ENCODE results near the gene PLD2. TPM values are rescaled to one million over a fixed set of nuclear protein-coding genes. Genes with fewer than 3 reads are reported as not detected.

Gene PLD2
- total RNA-seq, 1 donor from 2014 or later: 9.5 TPM

DNA sequence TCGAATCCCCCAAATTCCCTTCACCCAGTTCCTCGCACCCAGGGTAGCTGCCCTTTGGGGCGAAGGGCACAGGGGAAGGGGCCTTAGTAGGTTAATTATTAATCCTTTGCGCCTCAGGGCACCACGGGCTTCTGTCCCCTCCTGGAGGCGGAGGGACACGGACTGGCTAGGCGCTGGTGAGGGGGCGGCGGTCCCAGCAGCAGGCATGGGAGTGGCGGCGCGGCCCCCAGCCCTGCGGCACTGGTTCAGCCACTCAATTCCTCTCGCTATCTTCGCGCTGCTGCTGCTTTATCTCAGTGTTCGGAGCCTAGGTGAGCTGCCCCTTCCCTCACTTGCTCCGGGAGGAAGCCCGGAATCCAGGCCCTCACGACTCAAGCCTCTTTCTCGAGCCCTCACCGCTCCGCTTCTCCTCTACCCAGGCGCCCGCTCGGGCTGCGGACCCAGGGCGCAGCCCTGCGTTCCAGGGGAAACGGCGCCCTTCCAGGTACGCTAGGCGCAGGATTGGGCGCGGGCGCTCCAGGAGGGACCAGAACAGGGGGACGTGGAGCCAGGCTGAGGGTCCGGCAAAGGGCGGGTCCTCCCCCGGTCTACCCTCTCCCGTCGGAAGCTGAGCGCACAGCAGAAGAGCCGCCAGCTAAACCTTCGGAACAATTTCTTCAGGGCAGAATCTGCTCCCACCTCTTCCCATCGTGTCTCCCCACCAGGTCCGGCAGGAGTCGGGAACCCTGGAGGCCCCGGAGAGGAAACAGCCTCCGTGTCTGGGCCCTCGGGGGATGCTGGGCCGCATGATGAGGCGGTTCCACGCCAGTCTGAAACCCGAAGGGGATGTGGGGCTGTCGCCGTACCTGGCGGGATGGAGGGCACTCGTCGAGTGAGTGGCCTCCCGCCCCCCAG lies 17.9 kb upstream of the PLD2 start, which contains the start of gene GLTPD2:
GLTPD2 (plus strand) TSS at position 158 of the 894 bp plus-strand sequence; CDS start at position 206, 48 bp downstream.
- DNase-seq (ENCODE audit: low spot score): no peak
- intact Hi-C loops (cut with DNase I): loop anchor here (2.0 to 5.0 kb wide), 3 partner anchors 57 to 100 kb away; partner anchors contain the start of genes ARRB2 and MED11

DNA sequence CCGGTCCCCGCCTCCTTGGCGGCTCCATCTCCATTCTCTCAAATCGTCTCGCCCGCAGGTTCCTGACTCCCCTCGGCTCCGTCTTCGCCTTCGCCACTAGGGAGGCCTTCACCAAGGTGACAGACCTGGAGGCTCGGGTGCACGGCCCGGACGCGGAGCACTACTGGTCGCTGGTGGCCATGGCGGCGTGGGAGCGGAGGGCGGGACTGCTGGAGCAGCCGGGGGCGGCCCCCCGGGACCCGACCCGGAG lies 17.3 kb upstream of the PLD2 start:
- no peak for DNase-seq (ENCODE audit: low spot score)
- intact Hi-C loops (cut with DNase I): loop anchor here (2.0 to 5.0 kb wide), 3 partner anchors 57 to 99 kb away; partner anchors contain the start of genes ARRB2 and MED11

DNA sequence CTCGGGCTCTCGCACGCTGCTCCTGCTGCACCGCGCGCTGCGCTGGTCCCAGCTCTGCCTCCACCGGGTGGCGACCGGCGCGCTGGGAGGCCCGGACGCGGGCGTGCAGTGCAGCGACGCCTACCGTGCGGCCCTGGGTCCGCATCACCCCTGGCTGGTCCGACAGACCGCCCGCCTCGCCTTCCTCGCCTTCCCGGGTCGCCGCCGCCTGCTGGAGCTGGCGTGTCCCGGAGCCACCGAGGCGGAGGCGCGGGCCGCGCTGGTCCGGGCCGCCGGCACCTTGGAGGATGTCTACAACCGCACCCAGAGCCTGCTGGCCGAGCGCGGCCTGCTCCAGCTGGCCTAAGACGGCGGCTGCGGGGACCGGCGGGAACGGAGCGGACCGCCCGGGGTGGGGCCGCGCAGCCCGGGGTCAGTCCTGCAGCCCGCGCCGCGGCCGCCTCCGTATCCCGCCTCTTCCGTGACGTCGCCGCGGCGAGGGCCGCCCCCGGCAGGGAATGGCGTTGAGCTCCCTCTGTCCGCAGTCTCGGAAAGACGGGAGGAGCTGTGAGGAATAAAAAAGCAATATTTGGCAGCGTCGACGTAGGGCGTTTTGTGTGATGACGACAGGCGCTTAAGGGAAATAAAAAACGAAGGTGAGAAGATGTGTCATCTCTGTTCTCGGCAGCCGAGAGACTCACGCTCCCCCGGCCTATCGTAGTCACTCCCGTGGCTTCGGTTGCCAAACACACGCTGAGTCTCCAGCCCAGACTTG lies 16.8 kb upstream of the PLD2 start:
- DNase-seq (ENCODE audit: low spot score): peak; percentile 94
- intact Hi-C loops (cut with DNase I): loop anchor here (1.0 to 5.0 kb wide), 5 partner anchors 43 to 99 kb away; partner anchors contain the start of genes ARRB2, MED11 and MINK1

DNA sequence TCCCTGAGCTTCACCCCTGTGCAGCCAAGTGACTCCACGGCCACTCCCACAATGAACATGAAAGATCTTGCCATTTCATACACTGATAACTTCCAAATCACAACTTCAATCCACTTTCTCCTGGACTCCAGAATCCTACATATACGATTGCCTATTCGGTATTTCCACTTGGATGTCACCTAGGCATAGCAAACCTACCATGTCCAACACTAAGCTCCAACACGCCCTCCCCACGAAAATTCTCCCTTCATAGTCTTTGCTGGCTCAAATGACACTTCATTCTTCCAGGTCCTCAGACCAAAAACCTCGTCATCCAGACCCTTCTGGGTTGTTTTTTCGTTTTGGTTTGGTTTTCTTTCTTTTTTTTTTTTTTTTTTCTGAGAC lies 16.3 kb upstream of the PLD2 start:
- no peak for DNase-seq (ENCODE audit: low spot score)
- intact Hi-C loops (cut with DNase I): loop anchor here (1.0 to 2.0 kb wide), 2 partner anchors 43 to 68 kb away; partner anchors contain the start of gene MINK1

DNA sequence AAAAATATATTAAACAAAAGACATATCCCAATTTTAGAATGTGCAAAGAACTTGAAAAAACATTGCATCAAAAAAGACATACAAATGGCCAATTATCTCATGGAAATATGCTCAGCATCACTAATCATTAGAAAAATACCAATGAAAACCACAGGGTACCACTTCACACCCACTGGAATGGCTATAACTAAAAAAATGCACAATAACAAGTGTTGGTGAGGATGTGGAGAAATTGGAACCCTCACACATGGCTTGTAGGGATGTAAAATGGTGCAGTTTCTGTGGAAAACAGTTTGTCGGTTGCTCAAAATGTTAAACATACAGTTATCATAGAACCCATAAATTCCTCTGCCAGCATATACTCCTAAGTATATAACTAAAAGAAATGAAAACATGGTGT lies 11.8 kb upstream of the PLD2 start:
- DNase-seq (ENCODE audit: low spot score): no peak
- intact Hi-C loops (cut with DNase I): no loop called here

DNA sequence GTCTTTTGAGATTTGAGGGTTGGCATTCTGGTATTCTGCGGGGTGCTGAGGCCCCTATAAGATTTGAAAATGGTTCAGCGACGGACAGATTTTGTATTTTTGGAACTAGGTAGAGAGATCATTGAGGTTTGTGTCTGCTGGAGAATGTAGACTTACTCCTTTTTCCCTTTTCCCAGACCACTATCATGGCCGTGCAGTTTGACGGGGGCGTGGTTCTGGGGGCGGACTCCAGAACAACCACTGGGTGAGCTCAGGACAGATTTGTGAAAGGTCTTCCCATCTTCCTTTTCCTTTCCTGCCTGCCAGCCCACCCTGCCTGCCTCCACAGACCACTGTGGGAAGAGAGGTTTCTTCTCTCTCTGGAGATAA lies 10.4 kb upstream of the PLD2 start:
- no peak for DNase-seq (ENCODE audit: low spot score)
- intact Hi-C loops (cut with DNase I): loop anchor here (2.0 kb wide), 1 partner anchor 38 kb away; no protein-coding TSS in a partner anchor

DNA sequence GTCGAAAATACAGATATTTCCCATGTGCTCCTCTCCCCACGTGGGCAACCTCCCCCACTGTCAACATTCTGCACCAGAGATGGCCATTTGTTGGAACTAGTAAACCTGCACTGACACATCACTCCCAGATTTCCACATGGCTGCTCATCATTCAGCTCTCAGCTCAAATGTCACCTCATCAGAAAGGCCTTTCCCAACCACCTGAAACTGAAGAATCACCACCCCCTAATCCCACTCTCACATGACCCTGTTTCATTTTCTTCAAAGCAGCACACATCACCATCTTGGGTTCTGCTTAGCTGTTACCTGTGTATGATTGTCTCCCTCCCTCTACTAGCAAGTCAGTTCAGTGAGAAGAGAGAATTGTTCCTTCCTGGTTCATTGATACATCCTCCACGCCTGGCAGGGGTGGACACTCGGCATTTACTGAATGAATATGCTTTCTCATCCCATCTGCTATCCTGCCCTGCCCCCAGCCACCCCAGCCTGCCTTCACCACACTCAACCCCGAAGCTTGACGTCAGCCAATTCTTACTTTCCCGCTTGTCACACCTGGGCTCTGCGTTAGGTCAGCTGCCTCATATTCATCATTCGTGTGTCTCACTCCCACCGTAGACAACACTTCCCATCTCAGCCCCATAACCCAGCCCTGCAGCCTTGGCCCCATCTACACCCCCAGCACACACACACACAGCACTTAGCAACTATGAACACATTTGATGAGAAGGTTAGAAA lies 6.3 kb upstream of the PLD2 start:
- DNase-seq (ENCODE audit: low spot score): no peak
- intact Hi-C loops (cut with DNase I): no loop called here

DNA sequence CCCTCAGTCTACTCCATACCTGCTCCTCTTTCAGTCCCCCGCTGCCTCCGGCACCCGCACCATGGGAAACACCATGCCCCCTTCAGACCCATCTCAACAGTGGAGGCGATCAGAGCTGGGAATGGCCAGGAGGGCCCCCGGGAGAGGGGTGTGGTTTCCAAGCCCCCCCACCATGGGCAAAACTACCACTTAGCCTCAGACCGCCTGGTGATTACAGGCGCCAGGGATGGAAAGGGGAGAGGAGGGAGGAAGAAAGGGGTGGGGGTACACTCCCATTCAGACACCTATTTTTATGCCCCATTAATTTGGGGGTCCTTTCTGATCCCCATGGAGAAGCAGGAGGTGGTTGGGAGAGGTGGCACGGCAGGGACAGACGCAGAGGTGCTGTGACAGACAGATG lies 4.7 kb upstream of the PLD2 start, which contains the start of gene C17orf114:
C17orf114 (minus strand) TSS at position 101 of the 400 bp plus-strand sequence.
- intact Hi-C loops (cut with DNase I): no loop called here
- no peak for DNase-seq (ENCODE audit: low spot score)

DNA sequence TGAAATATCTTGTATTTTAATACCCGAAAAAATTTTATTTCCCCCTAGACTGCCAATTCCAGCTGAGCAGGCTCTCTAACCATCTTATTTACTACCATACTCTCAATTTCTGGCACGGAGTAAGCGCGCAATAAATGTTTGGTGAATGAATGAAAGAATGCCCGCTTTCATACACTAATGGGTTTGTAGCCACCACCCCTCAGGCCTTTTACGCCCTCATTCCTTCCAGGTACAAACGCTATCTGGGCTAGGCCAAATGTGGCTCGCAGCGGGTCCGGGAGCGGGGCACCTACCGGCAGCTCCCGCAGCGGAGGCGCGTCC lies 536 bp upstream of the PLD2 start:
- intact Hi-C loops (cut with DNase I): no loop called here

DNA sequence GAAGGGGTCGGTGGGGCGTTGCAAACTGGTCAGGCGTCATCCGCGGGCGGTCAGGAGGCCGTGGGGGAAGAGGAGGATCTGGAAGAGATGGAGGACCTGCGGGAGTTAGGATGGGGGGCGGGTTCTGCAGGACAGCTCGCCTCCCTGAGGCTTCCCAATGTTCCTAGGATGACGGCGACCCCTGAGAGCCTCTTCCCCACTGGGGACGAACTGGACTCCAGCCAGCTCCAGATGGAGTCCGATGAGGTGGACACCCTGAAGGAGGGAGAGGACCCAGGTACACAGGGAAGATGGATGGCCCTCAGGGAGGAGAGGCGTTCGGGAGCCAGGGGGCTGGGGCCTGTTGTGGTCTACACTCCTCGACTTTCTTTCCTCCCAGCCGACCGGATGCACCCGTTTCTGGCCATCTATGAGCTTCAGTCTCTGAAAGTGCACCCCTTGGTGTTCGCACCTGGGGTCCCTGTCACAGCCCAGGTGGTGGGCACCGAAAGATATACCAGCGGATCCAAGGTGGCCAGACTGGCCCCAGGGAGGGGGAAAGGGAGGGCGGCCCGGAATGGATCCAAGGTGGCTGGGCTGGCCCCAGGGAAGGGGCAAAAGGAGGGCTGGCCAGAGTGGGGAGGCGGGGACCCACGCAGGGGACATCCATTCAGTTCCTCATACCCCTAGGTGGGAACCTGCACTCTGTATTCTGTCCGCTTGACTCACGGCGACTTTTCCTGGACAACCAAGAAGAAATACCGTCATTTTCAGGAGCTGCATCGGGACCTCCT lies 839 bp downstream of the PLD2 start:
- intact Hi-C loops (cut with DNase I): no loop called here
- no peak for DNase-seq (ENCODE audit: low spot score)

More for the DNA sequence above, 536 bp upstream of the PLD2 start:
- DNase-seq (ENCODE audit: low spot score): no peak

DNA sequence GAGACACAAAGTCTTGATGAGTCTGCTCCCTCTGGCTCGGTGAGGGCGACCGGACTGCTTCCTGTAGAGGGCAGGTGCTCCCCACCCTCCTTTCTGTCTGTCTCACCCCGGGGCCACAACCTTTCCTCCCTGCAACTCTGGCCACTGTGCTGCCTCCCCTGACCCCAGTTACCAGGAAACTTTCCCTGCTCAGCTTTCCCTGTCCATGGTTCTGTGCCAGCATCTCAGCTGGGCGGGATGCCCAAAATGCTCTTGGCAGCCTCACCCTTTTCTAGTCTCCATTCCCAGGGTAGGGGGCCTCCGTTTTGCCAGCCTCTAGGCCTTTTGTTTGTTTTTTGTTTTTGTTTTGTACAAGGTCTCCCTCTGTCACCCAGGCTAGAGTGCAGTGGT lies 1.4 kb downstream of the PLD2 start:
- no peak for DNase-seq (ENCODE audit: low spot score)
- intact Hi-C loops (cut with DNase I): no loop called here

DNA sequence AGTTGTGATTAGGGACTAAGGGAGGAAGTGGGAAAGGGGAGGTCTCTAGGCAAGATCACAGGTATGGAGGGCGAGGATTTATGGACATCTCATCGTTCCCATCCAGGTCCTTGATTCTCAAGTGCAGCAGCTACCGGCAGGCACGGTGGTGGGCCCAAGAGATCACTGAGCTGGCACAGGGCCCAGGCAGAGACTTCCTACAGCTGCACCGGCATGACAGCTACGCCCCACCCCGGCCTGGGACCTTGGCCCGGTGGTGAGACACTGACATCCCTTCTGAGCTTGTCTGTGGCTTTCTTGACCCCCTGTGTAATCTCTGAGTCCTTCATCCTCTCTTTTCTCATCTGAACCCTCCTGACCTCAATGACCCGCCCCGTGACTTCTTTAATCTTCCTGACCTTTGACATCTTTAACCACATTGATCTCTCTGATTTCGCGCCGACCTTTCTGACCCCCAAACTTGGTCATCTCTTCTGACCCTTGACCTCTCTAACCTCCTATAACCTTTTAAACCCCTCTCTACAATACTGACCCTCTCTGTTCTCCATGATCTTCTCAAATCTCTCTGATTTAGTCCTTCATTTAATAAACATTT lies 3.8 kb downstream of the PLD2 start:
- intact Hi-C loops (cut with DNase I): no loop called here
- no peak for DNase-seq (ENCODE audit: low spot score)

DNA sequence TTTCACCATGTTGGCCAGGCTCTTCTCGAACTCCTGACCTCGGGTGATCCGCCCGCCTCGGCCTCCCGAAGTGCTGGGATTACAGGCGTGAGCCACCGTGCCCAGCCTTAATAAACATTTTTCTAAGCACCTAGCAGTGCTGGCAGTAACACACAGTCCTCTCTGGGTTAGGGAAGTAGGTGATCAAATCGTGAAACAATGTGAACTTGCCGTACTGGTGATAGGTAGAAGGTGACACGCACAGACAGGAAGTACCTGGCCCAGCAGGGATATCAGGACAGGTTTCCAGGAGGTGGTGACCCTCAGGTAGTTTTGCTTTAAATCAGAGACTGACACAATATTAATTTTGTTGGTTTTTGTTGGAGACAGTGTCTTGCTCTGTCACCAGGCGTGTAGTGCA lies 4.5 kb downstream of the PLD2 start:
- no peak for DNase-seq (ENCODE audit: low spot score)
- intact Hi-C loops (cut with DNase I): no loop called here

DNA sequence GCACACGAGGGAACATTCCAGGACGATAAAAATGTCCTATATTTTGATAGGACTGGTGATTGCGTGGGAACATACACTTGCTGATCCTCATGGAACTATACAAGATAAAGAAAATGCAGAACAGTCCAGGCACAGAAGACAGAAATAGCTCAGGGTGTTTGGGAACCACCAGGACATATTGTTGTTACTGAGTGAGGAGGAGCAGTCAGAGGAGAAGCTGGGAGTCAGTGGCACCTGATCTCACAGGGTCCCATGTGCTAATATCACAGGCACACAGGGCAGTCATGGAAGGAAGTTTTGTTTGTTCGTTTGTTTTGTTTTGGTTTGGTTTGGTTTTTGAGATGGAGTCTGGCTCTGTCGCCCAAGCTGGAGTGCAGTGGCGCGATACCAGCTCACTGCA lies 5.7 kb downstream of the PLD2 start:
- DNase-seq (ENCODE audit: low spot score): no peak

DNA sequence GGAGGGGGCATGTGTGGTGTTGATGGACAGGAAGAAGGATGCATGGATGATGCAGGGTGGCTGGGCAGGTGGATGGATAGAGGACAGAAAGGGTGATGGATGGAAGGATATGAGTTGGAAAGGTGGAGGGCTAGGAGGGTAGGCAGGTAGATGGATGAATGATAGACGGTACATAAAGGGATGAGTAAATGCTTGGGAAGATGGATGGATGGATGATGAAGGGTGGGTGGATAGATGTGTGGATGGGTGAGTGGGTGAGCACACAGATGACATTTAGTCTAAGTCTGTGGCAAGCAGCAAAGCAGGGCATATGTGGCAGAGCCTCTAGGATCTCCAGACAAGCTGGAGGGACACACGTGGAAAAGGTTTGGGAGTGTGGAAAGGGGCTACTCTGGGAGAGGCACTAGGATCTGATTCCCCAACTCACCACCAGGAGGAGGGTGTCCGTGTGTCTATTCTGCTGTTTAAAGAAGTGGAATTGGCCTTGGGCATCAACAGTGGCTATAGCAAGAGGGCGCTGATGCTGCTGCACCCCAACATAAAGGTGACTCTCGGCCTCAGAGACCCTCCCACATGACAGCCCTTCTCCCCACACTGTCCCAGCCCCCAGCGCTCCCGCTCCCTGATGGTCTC lies 8.2 kb downstream of the PLD2 start:
- intact Hi-C loops (cut with DNase I): no loop called here
- no peak for DNase-seq (ENCODE audit: low spot score)

More for the DNA sequence above, 5.7 kb downstream of the PLD2 start:
- intact Hi-C loops (cut with DNase I): no loop called here

DNA sequence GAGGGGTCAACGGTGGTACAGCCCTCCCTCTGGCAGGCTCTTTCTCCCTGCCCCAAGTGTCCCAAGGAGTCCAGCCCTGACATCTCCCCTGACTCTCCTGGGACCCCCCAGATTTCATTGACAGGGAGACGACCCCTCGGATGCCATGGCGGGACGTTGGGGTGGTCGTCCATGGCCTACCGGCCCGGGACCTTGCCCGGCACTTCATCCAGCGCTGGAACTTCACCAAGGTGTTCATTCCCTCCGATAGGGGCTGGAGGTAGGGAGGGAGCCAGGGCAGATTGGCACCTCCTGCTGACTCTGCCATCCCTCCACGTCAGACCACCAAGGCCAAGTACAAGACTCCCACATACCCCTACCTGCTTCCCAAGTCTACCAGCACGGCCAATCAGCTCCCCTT lies 9.9 kb downstream of the PLD2 start:
- DNase-seq (ENCODE audit: low spot score): no peak
- intact Hi-C loops (cut with DNase I): no loop called here

DNA sequence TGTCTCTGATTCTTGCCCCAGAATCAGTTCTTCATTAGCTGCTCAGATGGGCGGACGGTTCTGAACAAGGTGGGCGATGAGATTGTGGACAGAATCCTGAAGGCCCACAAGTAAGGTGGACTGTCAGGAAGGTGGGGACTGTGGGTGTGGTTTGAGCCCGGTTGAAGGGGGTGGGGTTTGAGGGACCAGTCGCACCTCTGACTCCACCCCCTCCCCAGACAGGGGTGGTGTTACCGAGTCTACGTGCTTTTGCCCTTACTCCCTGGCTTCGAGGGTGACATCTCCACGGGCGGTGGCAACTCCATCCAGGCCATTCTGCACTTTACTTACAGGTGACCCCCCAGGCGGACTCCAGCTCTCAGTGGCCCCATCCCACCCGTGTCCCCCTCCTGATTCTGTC lies 11.3 kb downstream of the PLD2 start:
- intact Hi-C loops (cut with DNase I): no loop called here
- no peak for DNase-seq (ENCODE audit: low spot score)

DNA sequence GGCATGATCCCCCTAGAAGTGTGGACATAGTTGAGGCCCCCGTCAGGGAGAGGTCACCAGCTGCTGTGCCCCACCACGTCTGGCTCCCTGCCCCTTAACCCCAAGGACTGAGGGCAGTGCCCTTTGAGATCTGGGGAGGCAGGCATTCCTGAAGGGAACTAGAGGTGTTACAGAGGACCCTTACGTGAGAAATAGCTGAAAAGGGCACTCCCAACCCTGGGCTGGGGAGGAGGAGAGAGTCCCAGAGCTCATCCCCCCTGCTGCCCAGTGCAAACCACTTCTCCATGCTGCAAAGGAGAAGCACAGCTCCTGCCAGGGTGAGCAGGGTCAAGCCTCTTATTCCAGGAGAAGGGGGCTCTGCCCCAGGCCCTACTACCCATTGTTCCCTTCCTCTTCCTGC lies 15.9 kb downstream of the PLD2 start:
- no peak for DNase-seq (ENCODE audit: low spot score)
- intact Hi-C loops (cut with DNase I): no loop called here

Data from cardiac septum (tissue), 1 donor.